ENCODE results near the gene PAQR4.

PAQR4 gene

DNA sequence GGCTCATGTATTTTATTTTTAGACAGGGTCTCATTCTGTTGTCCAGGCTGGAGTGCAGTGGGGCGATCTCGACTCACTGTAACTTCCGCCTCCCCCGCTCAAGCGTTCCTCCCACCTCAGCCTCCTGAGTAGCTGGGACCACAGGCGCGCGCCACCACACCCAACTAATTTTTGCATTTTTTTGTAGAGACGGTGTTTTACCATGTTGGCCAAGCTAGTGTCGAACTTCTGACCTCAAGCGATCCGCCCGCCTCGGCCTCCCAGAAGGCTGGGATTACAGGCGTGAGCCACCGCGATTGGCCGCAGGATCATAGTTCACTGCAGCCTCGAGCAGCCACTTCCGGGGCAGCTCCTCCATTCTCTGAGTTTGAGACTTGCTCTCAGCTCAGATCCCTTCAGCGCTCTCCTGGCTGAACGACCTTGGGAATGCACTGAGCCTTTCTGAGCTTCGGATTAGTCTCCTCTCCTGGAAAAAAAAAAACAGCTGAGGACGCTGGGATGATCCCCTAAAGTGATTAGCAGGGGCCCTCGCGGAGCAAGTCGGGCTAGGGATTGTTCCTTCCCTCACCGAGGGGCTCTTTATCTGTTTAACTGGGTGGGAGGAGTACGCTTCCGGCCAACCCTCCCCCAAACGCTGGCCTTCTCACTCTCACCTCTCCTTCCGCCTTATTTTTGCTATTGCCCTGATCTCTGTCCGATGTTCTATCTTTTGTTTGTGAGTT is 12.2 kb downstream of the PAQR4 start:
- no peak for DNase-seq

DNA sequence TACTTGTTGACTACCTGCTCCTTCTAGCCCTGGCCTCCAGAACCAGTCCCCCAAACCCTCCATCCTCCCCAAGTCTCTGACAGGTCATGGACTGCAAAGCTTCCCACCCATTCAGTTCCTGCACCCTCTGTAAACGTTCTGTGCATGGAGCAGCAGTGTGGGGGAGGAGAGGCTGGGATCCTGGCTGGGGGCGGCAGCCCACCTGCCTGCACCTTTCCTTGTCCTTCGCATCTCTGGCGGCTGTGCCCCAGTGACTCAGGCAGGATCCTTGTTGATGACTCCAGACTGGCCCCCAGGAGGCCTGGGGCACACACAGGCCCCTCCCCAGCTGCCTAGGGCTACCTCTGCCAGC is 12.7 kb downstream of the PAQR4 start:
- no peak for DNase-seq

DNA sequence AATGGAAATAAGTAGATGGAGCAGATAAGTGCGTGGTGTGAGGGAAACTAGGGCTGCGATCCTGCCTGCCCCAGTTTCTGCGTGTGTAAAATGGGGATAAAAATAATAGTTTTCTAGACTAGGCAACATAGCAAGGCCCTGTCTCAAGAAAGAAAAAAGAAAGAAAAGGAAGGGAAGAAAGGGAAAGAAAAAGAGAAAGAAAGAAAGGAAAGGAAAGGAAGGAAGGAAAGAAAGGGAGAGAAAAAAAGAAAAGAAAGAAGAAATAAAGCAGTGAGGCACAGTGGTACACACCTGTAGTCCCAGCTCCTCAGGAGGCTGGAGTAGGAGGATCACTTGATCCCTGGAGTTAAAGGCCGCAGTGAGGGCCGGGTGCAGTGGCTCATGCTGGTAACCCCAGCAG is 13.3 kb downstream of the PAQR4 start:
- no peak for DNase-seq

DNA sequence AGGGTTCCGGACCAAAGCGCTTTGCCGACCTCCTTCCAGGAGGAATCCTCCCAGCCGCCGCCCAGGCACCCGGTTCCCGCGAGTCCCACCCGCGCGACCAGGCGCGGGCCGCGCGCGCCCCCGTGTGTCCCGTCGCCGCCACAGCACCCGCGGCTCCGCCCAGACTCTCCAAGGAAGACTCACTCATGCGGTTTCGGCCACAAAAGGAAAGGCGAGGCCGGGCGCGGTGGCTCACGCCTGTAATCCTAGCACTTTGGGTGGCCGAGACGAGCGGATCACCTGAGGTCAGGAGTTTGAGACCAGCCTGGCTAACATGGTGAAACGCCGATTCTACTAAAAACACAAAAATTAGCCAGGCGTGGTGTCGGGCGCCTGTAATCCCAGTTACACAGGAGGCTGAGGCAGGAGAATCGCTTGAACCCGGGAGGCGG is 14.6 kb downstream of the PAQR4 start:
- peak; percentile 44 for DNase-seq

DNA sequence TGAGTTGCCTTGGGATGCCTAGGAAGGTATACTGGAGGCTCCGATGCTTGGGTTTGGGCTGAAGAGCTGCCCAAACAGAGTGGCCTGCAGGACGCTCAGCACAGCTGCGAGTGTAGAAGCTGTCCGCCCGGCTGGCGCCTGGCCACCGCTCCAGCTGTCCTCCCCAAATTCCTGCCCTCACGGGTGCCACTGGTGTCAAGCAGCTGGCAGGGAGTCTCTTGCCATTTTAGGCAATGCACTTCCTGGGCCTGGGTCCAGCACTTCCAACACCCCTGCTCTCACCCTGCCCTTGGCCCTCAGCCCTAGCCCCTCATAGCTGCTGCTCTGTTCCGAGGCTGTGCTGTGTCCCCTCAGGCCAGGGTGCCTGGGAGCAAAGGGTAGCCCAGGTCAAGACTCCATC is 16.3 kb downstream of the PAQR4 start:
- no peak for DNase-seq

DNA sequence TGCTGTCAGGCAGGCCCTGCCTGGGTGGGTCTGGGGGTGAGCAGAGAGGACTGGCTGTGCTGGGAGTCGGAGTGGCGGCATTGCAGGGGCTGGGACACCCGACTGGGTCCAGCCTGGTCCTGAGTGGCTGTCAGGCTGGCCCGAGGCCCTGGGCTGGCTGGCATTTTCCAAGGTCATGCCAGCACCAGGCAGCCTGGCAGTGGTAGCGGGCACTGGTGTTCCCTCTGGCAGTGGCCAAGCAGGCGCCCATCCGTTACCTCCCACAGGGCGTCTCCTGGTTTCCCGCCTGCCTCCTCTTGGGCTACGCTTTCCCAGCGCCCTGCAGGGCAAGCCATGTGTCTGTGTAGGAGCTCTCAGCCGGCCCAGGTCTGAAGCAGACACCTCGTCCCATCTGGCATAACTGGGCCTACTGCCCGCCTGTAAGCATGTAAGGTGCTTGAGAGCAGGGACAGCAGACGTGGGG is 16.8 kb downstream of the PAQR4 start:
- no peak for DNase-seq

DNA sequence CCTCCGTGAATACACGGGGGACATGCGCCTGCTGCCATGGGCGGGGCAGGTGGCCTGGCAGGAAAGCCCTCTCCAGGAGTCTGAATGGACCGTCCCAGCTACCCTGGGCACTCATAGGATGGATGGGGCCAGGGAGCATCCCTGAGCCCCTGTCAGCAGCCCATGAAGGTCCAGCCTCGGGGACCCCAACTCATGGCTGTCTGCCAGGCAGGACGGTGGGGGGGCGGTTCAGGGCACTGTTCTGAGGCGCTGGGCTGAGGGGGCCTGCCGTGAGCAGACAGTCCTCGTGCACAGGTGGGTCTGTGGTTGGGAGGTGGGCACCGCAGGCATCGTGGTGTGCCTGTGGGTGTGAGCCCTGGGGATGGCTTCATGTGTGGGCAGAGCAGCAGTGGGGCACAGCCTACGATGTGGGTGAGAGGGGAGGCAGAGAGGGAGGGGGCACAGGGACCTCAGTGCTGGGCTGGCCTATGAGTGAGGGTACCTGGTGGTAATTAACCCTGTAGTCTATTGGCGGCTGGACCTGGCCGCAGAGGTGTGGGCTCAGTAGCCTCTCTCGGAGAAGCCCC is 17.6 kb downstream of the PAQR4 start:
- no peak for DNase-seq

DNA sequence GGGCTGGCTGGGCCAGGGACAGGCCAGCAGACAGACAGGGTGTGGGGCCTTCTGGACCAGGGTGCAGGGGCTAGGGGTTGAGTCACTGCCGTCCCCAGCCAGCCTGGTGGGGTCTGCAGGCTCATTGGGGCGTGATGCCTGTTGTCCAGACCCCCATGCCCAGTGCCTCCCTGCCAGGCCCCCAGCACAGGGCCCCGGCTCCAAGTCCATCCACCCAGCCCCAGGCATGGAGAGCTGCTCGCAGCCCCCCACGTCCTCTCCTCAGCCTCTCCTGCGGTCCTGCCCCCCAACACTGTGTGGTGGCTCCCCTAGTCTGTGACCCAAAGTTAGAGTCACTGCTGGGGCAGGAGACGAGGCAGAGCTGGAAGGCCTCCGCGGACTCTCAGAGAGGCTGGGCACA is 18.1 kb downstream of the PAQR4 start:
- no peak for DNase-seq

DNA sequence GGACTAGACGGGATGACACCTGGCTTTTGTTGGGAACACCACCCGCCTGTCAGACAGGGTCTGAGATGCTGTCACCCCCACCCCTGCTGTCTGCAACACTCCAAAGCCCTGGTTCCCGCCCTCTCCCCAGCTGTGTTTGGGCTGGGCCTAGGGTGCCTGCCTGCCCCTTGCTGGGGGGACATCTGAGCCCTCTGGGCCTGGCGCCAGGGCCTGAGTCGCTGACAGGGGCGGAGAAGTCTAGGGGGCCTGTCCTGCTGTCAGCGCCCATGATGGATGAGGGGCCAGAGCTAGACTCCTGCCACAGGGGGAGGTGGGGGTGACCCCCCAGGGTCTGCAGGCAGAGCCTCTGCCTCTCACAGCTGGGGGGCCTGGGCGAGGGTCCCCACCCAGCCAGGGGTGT is 18.7 kb downstream of the PAQR4 start:
- no peak for DNase-seq

DNA sequence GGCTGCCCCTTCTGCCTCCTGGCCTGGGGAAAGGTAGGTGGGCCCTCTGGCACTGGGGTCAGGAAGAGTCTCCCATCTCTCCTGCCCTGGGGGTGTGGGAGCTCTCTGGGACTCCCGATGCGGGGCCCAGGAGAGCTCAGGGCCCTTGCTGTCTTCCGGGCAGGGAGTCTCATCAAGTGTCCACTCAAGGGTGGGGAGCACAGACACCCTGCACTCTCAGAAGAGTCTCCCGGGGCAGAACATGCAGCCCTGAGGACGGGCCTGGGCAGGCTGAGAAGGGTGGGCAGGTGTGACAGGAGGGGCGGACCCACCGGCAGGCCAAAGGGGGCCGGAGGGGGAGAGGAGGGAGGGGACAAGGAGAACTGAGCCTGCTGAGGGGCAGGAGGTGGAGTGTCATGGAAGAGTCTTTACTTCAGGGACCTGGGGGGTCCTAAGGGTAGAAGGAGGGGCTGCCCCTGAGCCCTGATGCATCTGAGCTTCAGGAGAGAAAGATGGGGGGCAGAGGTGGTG is 19.5 kb downstream of the PAQR4 start:
- no peak for DNase-seq

DNA sequence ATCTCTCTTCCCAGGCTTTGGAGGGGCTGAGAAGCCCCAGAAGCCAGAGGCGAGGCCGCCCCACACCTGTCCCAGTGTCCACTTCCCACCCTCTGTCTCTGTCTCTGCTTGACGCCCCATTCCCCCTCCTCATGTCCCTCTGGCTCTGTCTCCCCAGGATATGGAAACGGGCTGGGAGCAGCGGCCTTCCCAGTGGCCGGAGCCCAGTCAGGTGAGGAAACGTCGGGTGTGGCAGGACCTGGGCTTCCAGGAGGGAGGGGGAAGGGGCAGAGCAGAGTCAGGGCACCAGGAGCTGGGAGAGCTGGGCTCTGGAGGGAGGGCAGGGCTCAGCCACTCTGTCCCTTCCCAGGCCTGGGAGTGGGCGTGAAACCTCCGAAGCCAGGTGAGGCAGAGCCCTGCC is 21.7 kb downstream of the PAQR4 start:
- DNase-seq, result no peak

DNA sequence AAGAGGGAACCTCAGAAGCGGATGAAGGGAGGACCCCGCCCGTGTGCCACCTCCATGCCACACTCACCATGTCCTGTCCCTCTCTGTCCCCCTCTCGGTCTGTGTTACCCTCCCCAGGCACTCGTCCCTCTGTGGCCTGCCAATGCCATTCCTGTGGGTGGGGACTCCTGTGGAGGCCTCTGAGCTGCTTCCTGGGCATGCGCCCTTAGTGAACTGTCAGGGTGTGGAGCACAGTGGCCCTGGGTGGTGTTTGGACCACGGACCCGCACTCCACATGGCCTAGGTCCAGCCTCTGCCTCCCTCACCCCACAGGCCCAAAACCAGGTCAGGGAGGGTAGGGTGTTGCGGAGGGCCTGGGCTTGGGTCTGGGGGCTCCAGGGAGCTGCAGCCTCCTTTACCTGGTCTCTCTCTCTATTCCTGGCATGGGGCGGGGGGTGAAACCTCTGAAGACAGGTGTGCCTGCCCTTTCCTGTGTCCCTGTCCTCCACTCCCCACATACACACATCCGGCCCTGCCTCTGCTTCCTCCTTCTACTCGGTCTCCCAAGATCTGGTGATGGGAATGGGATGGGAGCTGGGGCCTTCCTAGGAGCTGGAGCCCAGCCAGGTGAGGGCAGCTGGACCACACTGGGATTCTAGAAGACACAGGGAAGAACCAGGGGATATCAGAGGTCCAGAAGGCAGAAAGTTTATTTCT is 22.6 kb downstream of the PAQR4 start:
- DNase-seq, result no peak

DNA sequence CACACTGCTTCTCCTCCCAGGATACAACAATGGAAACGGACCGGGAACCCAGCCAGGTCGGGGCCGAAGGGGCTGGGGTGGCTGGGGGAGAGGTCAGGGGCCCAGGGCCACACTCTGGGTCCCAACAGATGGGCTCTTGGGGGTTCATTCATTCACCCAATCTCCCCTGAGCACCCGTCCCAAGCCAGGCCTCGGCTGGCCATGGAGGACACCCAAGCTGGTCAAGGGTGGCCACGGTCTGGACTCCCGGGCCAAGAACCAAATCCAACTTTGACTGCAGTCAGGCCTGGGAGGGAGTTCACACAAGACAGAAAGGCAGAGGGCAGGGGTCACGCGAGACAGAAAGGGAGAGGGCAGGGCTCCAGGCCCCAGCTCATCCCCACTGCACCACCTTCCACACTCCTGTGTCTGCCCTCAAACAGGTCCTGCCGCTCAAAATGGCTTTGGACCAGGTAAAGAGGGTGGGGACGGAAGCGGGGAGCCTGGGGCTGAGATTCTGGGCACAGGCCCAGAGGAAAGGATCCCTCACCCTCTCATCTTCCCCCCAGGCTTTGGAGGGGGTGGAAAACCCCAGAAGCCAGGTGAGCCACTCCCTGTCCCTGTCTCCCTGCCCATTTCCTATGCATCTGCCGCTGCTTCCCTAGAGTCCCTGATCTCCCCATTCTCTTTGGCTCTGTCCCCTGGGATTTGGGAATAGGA is 23.4 kb downstream of the PAQR4 start:
- no peak for DNase-seq

DNA sequence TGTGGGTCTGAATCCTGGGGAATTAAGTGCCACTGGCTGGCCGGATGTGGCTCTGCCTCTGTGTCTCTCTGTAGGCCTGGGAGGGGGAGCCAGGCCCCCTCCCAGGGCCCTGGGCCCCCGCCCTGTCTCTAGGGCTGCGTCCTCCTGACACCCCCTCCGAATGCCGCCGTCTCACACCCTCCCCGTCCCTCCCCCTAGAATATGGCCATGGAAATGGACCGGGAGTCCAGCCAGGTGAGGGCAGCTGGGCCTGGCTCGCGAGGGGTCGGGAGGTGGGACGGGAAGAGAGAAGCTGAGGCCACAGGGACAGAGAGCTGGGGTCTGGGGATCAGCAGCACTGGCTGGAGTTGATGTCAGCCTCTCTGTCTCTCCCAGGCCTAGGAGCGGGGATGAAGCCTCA is 27.1 kb downstream of the PAQR4 start:
- DNase-seq, result no peak

DNA sequence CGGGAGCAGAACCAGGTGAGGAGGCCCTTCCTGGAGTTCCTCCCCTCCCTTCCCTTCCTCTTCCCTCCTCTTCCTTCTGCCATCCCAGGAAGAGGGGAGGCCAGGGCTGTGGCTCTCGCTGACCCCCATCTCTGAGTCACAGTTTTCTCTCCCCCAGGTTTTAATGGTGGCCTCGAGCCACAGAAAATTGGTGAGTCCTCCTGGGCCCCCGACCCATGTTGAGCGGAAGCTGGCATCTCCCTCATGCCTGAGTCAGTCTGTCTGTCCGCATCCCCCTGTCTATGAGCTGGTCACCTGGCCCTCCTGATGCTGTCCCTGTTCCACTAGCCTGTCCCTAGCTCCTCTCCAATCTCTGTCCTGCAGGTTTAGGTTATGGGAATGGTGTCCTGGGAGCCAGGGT is 30.8 kb downstream of the PAQR4 start:
- no peak for DNase-seq

DNA sequence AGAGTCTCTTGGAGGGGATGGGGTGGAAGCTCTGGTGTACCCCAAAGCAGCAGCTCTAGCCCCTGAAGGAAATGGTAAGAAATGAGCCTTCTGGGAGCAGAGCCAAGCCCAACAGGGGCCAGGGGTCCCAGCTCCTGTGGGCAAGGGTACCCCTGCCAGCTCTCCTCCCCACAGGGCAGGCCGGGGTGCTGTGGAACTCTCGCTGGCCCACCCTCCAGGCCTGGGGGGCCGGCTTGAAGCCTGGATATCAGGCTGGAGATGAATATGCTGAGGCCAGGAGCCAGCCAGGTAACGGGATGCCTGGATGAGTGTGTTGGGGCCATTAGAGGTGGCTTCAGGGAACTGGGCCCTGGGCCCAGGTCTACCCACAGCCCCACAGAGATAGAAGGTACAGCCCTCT is 31.4 kb downstream of the PAQR4 start:
- no peak for DNase-seq

DNA sequence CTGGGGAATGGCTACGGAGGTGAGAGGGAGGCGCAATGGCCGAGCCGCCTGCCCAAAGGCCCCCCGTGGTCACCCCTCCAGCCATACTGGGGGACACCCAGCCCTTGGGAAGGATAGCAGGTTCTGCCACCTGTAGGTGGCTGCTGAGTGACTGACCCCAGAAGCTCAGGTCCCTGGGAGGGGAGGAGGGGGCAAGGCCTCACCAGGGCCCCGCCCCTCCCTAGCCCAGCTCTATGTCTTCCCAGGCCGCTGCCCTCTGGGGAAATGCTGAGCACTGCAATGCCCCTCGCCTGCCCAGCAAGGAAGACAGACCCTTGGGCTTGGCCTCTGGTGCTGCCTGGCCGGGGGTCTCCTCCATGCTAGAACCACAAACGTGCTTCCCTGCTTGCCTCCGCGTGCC is 32.2 kb downstream of the PAQR4 start:
- no peak for DNase-seq

DNA sequence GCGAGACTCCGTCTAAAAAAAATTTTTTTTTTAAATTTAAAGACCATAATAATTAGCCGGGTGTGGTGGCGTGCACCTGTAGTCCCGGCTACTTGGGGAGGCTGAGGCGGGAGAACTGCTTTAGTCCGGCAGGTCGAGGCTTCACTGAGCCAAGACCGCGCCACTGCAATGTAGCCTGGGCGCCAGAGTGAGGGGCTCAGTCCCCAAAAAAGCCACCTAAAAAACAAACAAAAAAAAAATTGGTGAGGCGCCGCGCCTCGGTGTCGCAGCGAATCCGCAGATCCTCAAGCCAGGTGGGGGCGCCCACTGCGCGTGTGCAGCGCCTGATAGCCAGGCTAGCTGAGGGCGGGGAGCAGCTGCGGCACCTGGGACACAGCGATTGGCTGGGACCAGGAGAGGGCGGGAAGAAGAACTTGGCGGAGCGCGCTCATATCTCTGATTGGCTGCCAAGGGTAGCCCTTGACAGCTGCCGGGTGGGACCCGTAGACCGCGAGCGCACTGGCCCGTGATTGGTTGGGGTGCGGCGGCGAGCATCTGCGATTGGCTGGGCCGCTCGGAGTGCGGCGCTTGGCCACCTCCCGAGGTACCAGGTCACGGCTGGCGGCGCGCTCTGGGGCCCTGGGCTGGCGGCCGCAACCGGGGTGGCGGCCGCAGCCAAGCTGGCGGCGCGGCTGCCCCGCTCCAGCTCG is 34.6 kb downstream of the PAQR4 start:
- DNase-seq, result peak; percentile 94

DNA sequence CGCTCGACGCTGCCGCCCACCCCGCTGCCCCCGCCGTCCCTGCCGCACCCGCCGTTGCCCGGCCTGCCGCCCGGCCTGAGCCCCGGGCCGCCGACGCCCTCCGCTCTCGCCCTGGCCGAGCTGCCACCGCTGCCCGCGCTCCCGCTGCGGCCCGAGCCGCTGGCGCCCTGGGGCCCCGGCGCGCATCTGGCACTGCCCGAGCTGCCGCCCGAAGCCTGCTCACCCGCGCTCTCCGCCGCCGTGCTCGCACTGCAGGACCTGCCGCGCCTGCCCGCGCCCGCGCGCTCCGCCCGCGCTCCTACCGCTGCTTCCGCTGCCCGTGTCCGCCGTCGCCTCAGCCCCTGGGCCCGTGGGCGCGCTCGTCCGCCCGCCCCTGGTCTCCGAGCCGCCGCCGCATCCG is 35.2 kb downstream of the PAQR4 start:
- DNase-seq, result no peak

DNA sequence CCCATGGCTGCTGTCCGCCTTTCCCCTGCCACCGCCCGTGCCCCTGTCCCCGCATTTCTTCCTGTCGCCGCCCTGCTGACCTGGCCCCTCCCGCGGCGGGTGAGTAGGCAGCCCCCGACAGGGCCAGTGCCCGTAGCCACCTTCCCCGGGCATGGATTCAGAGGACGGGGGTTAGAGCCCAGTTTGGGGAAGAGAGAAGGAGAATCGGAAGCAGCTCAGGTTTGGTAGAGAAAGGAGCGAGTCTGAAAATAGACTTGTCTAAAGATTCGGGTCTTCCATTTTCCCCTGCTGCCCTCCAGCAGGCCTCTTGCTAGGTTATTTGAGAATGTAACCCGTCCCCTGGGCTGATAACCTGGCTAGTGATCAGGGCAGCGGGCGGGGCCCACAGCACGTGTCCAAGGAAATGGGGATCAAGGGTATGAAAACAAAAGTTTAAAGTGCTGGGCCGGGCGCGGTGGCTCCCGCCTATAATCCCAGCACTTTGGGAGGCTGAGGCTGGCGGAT is 35.7 kb downstream of the PAQR4 start:
- DNase-seq, result no peak

DNA sequence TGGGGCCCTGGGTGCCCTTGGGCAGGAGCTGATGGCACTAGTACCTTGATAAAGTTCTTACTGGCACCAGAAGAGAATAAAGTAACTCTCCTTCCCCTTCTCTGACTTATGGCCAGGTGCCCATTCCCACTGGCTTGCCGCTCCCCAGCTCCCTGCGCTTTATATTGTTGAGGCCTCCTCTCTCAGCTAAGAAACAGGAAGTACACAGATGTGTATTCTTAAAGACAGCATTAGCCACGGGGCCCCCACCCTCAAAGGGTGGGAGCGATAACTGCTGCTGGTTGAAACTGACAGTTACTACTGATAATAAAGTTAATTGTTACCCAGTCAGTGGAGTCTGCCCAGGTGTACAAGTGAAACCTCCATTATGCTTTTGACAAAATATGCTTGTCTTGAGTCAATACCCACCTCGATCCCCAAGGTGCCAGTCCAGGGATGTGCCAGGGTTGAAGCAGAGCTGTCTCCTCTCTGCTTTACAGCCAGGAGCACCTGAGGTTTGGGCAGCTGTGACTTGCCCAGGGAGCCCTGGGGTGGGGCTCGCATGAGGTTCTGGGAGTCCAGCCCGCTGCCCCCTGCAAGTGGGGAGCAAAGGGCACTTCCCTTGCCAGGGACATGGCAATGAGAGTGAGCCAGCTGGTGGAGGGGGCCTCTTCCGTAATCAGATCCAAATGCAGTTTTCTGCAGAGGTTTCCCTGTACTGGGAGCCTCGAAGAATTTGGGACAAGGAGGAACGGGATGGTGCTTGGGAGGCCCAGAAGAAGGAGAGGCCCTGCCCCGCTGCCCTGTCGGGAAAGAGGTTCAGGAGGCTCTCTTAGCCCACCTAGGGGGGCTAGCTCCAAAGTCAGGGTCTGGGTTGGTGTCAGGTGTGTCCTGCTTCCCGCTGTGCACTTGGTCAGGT is 38.2 kb downstream of the PAQR4 start:
- DNase-seq, result no peak
